ENCODE results near the gene EDA.

- TF ChIP-seq CTCF (IDR thresholded peaks at IDR 0.05; ENCODE audit: low read length): no peak
- TF ChIP-seq EZH2 (optimal IDR thresholded peaks at IDR 0.05; ENCODE audit: low read depth, low read length): no peak
- no peak for TF ChIP-seq EZH2phosphoT487 (IDR thresholded peaks at IDR 0.05; ENCODE audit: low read length)
Observed at GRCh38 chrX:70079870-70080269, 464.0 kb downstream of the EDA start.
